ENCODE measurements around the gene MARK3. TPM values are rescaled to one million over a fixed set of nuclear protein-coding genes. Genes with fewer than 3 reads are reported as not detected.
A peak's percentile ranks its signal among the peaks of the same experiment; 100 is the strongest.

MARK3 gene
- total and polyA plus RNA-seq, 2 of the 13 experiments (the other 11 are each of a cell fraction or from before 2014, with no cell fraction given), result 47.7 to 56.6 TPM

GRCh38 chr14:103391048-103391447, 5.8 kb downstream of the MARK3 start:
- BruUV-seq (replicated peaks), result no TSS peak
- Histone ChIP-seq H3K79me2 (ENCODE audit: insufficient read depth, low read length) (peaks cover 89% of the 10 kb centered on the region), H3K9ac (ENCODE audit: insufficient read depth, low read depth, low read length) (no peak overlapping the region), H3K36me3 (replicated peaks in 1 of 2; ENCODE audit: control insufficient read depth in 1 of 2, insufficient read depth in 2 of 2, low read length in 2 of 2) (peaks cover 0 to 4% of the 10 kb centered on the region in 2 experiments; a peak in 1 of 5 replicates), H3K9me3 (ENCODE audit: low read length) (no peaks in the 10 kb centered on the region), H4K20me1 (ENCODE audit: insufficient read depth, low read length) (peaks cover 66% of the 10 kb centered on the region), H3K27me3 (ENCODE audit: control insufficient read depth in 1 of 2, insufficient read depth in 2 of 2, low read length in 2 of 2) (no peaks in the 10 kb centered on the region; a peak in 1 of 5 replicates), H3K4me2 (ENCODE audit: low read depth, low read length) (0 out of 2 replicates have a peak overlapping the region, but pooled peaks have one; percentile 27), H3K27ac (ENCODE audit: extremely low read length, insufficient read depth, low read length) (no peak overlapping the region), H2AFZ (ENCODE audit: low read length) (no peak overlapping the region), H3K4me1 (ENCODE audit: insufficient read depth, low read length) (peaks cover 63% of the 10 kb centered on the region), H3K4me3 (replicated peaks in 1 of 3; ENCODE audit: insufficient read depth in 1 of 3, low read depth in 2 of 3, low read length in 3 of 3) (no peak overlapping the region)
- FAIRE-seq, result no peak
- DNase-seq (ENCODE audit: low spot score), result peak; percentile 44
- 43% methylated on average over 4 of the region's 4 CpGs for WGBS (ENCODE audit: low lambda C conversion rate)
- peak; percentile 56 for ATAC-seq
- intact Hi-C loops (cut with micrococcal nuclease; ENCODE audit: unreplicated experiment) (loop anchor here (2.0 kb wide), 1 partner anchor 94 kb away; no protein-coding TSS in a partner anchor), in situ Hi-C loops (cut with HindIII; ENCODE audit: extremely low pct_ligation_motif_present, low pct_unique_long_range_greater_than_20kb) (no loop called here)
- POLR2A ChIA-PET, result interaction anchor here (0.9 to 3.0 kb wide), 3 partner anchors 13 to 57 kb away, joined by 4 to 14 read pairs (median 13); partner anchors contain the start of gene EIF5
- CTCF ChIA-PET (ENCODE audit: low intra/inter-chr PET ratio, low total read pairs), result no interaction called here
- no peak for TF ChIP-seq ZSCAN21 (CRISPR knock-in tag; IDR thresholded peaks at IDR 0.05; ENCODE audit: borderline replicate concordance)
- TF ChIP-seq STAG1 (CRISPR knock-in tag; IDR thresholded peaks at IDR 0.05), result peak; percentile 40
- no peak for TF ChIP-seq XBP1 (CRISPR knock-in tag; IDR thresholded peaks at IDR 0.05)
- TF ChIP-seq, protein P1, sequence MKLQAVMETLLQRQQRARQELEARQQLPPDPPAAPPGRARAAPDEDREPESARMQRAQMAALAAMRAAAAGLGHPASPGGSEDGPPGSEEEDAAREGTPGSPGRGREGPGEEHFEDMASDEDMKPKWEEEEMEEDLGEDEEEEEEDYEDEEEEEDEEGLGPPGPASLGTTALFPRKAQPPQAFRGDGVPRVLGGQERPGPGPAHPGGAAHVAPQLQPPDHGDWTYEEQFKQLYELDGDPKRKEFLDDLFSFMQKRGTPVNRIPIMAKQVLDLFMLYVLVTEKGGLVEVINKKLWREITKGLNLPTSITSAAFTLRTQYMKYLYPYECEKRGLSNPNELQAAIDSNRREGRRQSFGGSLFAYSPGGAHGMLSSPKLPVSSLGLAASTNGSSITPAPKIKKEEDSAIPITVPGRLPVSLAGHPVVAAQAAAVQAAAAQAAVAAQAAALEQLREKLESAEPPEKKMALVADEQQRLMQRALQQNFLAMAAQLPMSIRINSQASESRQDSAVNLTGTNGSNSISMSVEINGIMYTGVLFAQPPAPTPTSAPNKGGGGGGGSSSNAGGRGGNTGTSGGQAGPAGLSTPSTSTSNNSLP (IDR thresholded peaks at IDR 0.05; ENCODE audit: low read depth, low read length), result no peak; the same call in 1 of the 2 replicates
- no peak for TF ChIP-seq ZFP36L1 (CRISPR knock-in tag; IDR thresholded peaks at IDR 0.05)
- no peak for TF ChIP-seq MZF1 (CRISPR knock-in tag; IDR thresholded peaks at IDR 0.05; ENCODE audit: borderline replicate concordance)
- no peak for TF ChIP-seq MEIS1 (CRISPR knock-in tag; IDR thresholded peaks at IDR 0.05; ENCODE audit: borderline replicate concordance)
- TF ChIP-seq SALL2 (CRISPR knock-in tag; IDR thresholded peaks at IDR 0.05), result no peak
- TF ChIP-seq SMC3 (IDR thresholded peaks at IDR 0.05; ENCODE audit: low read length), result 0 out of 2 replicates have a peak, but pooled peaks have one; percentile 7
- no peak for TF ChIP-seq ZNF672 (CRISPR knock-in tag; IDR thresholded peaks at IDR 0.05)
- TF ChIP-seq, protein P2, sequence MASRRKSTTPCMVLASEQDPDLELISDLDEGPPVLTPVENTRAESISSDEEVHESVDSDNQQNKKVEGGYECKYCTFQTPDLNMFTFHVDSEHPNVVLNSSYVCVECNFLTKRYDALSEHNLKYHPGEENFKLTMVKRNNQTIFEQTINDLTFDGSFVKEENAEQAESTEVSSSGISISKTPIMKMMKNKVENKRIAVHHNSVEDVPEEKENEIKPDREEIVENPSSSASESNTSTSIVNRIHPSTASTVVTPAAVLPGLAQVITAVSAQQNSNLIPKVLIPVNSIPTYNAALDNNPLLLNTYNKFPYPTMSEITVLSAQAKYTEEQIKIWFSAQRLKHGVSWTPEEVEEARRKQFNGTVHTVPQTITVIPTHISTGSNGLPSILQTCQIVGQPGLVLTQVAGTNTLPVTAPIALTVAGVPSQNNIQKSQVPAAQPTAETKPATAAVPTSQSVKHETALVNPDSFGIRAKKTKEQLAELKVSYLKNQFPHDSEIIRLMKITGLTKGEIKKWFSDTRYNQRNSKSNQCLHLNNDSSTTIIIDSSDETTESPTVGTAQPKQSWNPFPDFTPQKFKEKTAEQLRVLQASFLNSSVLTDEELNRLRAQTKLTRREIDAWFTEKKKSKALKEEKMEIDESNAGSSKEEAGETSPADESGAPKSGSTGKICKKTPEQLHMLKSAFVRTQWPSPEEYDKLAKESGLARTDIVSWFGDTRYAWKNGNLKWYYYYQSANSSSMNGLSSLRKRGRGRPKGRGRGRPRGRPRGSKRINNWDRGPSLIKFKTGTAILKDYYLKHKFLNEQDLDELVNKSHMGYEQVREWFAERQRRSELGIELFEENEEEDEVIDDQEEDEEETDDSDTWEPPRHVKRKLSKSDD (CRISPR knock-in tag; IDR thresholded peaks at IDR 0.05; ENCODE audit: low read depth), result no peak
- no peak for TF ChIP-seq TIGD3 (CRISPR knock-in tag; IDR thresholded peaks at IDR 0.05; ENCODE audit: borderline replicate concordance)
- TF ChIP-seq, protein P3, sequence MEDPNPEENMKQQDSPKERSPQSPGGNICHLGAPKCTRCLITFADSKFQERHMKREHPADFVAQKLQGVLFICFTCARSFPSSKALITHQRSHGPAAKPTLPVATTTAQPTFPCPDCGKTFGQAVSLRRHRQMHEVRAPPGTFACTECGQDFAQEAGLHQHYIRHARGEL (CRISPR knock-in tag; IDR thresholded peaks at IDR 0.05), result no peak
- no peak for TF ChIP-seq ZNF543 (CRISPR knock-in tag; IDR thresholded peaks at IDR 0.05)
- no peak for TF ChIP-seq PCBP1 (IDR thresholded peaks at IDR 0.05; ENCODE audit: borderline replicate concordance, low read depth, low read length)
- peak; percentile 49 for TF ChIP-seq TEAD3 (CRISPR knock-in tag; optimal IDR thresholded peaks at IDR 0.05; ENCODE audit: borderline replicate concordance)
- TF ChIP-seq DNMT3B (CRISPR knock-in tag; conservative IDR thresholded peaks at IDR 0.05), result no peak
- TF ChIP-seq ZNF230 (CRISPR knock-in tag; IDR thresholded peaks at IDR 0.05), result no peak
